HepG2 (cell line): ENCODE measurements around the gene CDC42BPG. TPM values are rescaled to one million over a fixed set of nuclear protein-coding genes. Genes with fewer than 3 reads are reported as not detected.
A peak's percentile ranks its signal among the peaks of the same experiment; 100 is the strongest.

Experiments used
- ATM ChIP-seq: fragments of 450-650 bp; IDR thresholded peaks from 2 replicates; pipeline ENCODE4 v1.7.1; 2017; ENCODE audit warnings: mild to moderate bottlenecking, borderline replicate concordance
- CTCF ChIP-seq: sonication (generic); formaldehyde crosslinking; IDR thresholded peaks from 2 replicates; pipeline ENCODE4 v1.5.0; 2020; ENCODE audit warnings: mild to moderate bottlenecking, missing genetic modification reagents, moderate library complexity
- EEA1 ChIP-seq: sonication (generic); formaldehyde crosslinking; IDR thresholded peaks from 2 replicates; pipeline ENCODE4 v1.5.1; 2020; ENCODE audit warnings: mild to moderate bottlenecking, missing genetic modification reagents, borderline replicate concordance
- FOXJ3 ChIP-seq: sonication (generic); formaldehyde crosslinking; IDR thresholded peaks from 2 replicates; pipeline ENCODE4 v1.4.0; 2020; ENCODE audit warnings: missing genetic modification reagents, mild to moderate bottlenecking, borderline replicate concordance
- HNF4G ChIP-seq, 2 experiments: sonication (generic) in 1 of 2; formaldehyde crosslinking in 1 of 2; IDR thresholded peaks; 2 replicates each; pipeline versions ENCODE4 v1.4.0 to v1.6.1; 2011 to 2020; ENCODE audit warnings: borderline replicate concordance in 2 of 2, low read depth in 2 of 2, mild to moderate bottlenecking in 2 of 2, low read length in 1 of 2, missing genetic modification reagents in 1 of 2, moderate library complexity in 1 of 2
- KDM4B ChIP-seq: sonication (generic); formaldehyde crosslinking; IDR thresholded peaks from 2 replicates; pipeline ENCODE4 v1.4.0; 2020; ENCODE audit warnings: missing genetic modification reagents
- MAX ChIP-seq: IDR thresholded peaks from 2 replicates; pipeline ENCODE4 v1.6.1; 2012; ENCODE audit warnings: inconsistent platforms
- MEF2D ChIP-seq: sonication (generic); formaldehyde crosslinking; IDR thresholded peaks from 2 replicates; pipeline ENCODE4 v1.5.1; 2020; ENCODE audit warnings: mild to moderate bottlenecking, missing genetic modification reagents
- MEIS2 ChIP-seq: sonication (generic); formaldehyde crosslinking; IDR thresholded peaks from 2 replicates; pipeline ENCODE4 v1.9.0; 2021; ENCODE audit warnings: mild to moderate bottlenecking, missing genetic modification reagents
- NCOA2 ChIP-seq: sonication (generic); formaldehyde crosslinking; IDR thresholded peaks from 2 replicates; pipeline ENCODE4 v1.8.0; 2022; ENCODE audit warnings: inconsistent platforms
- NFE2 ChIP-seq: sonication (generic); formaldehyde crosslinking; IDR thresholded peaks from 2 replicates; pipeline ENCODE4 v1.4.0; 2020; ENCODE audit warnings: missing genetic modification reagents
- PCBP2 ChIP-seq: fragments of 200-400 bp; formaldehyde crosslinking; optimal IDR thresholded peaks from 2 replicates; pipeline ENCODE3; 2018; ENCODE audit warnings: low read length, low read depth; ENCODE audit not compliant: poor library complexity, severe bottlenecking
- PHF21A ChIP-seq: sonication (generic); formaldehyde crosslinking; IDR thresholded peaks from 2 replicates; pipeline ENCODE4 v1.5.0; 2020; ENCODE audit warnings: mild to moderate bottlenecking, missing genetic modification reagents
- RBAK ChIP-seq: sonication (generic); formaldehyde crosslinking; IDR thresholded peaks from 2 replicates; pipeline ENCODE4 v1.5.1; 2020; ENCODE audit warnings: mild to moderate bottlenecking, missing genetic modification reagents
- RBFOX2 ChIP-seq: fragments of 200-400 bp; formaldehyde crosslinking; IDR thresholded peaks from 2 replicates; pipeline ENCODE4 v1.6.1; 2017; ENCODE audit warnings: low read depth, mild to moderate bottlenecking, low read length
- RCOR2 ChIP-seq: IDR thresholded peaks from 2 replicates; pipeline ENCODE4 v1.6.1; 2016; ENCODE audit warnings: missing biosample characterization, missing genetic modification reagents
- SMARCC2 ChIP-seq: fragments of 450-650 bp; IDR thresholded peaks from 2 replicates; pipeline ENCODE4 v1.6.1; 2017; ENCODE audit warnings: antibody characterized with exemption, mild to moderate bottlenecking
- SRY ChIP-seq: sonication (generic); formaldehyde crosslinking; IDR thresholded peaks from 2 replicates; pipeline ENCODE4 v1.8.0; 2022; ENCODE audit warnings: mild to moderate bottlenecking, missing genetic modification reagents
- ZEB1 ChIP-seq: IDR thresholded peaks from 2 replicates; pipeline ENCODE4 v1.6.1; 2012; ENCODE audit warnings: mild to moderate bottlenecking, low read depth, inconsistent platforms; ENCODE audit not compliant: insufficient replicate concordance
- ZFP36 ChIP-seq: fragments of 150-350 bp; IDR thresholded peaks from 2 replicates; pipeline ENCODE4 v1.6.1; 2018; ENCODE audit warnings: borderline replicate concordance, low read length, low read depth; ENCODE audit not compliant: partially characterized antibody
- ZNF18 ChIP-seq: sonication (generic); formaldehyde crosslinking; IDR thresholded peaks from 2 replicates; pipeline ENCODE4 v1.8.0; 2022; ENCODE audit warnings: mild to moderate bottlenecking, missing genetic modification reagents; ENCODE audit not compliant: insufficient replicate concordance
- ZNF224 ChIP-seq: sonication (generic); formaldehyde crosslinking; IDR thresholded peaks from 2 replicates; pipeline ENCODE4 v1.5.0; 2020; ENCODE audit warnings: mild to moderate bottlenecking, missing genetic modification reagents
- ZNF34 ChIP-seq: sonication (generic); formaldehyde crosslinking; IDR thresholded peaks from 2 replicates; pipeline ENCODE4 v1.4.0; 2020; ENCODE audit warnings: mild to moderate bottlenecking, missing genetic modification reagents, borderline replicate concordance
- ZNF382 ChIP-seq: sonication (generic); formaldehyde crosslinking; IDR thresholded peaks from 2 replicates; pipeline ENCODE4 v1.5.0; 2020; ENCODE audit warnings: missing genetic modification reagents, mild to moderate bottlenecking, borderline replicate concordance
- ZNF768 ChIP-seq: sonication (generic); formaldehyde crosslinking; IDR thresholded peaks from 2 replicates; pipeline ENCODE4 v1.4.0; 2020; ENCODE audit warnings: missing genetic modification reagents
- ZNF781 ChIP-seq: sonication (generic); formaldehyde crosslinking; IDR thresholded peaks from 2 replicates; pipeline ENCODE4 v1.5.1; 2020; ENCODE audit warnings: borderline replicate concordance, mild to moderate bottlenecking, missing genetic modification reagents; ENCODE audit errors: not compliant biosample characterization
- ZNF782 ChIP-seq: sonication (generic); formaldehyde crosslinking; IDR thresholded peaks from 2 replicates; pipeline ENCODE4 v1.4.0; 2020; ENCODE audit warnings: missing genetic modification reagents, mild to moderate bottlenecking, borderline replicate concordance
- ZNF788 ChIP-seq: sonication (generic); formaldehyde crosslinking; IDR thresholded peaks from 2 replicates; pipeline ENCODE4 v1.5.0; 2020; ENCODE audit warnings: mild to moderate bottlenecking, missing genetic modification reagents, borderline replicate concordance
- ZNF850 ChIP-seq: sonication (generic); formaldehyde crosslinking; conservative IDR thresholded peaks from 2 replicates; pipeline ENCODE4 v1.9.0; 2021; ENCODE audit warnings: mild to moderate bottlenecking, missing genetic modification reagents
- polyA plus RNA-seq, 8 experiments: library from polyadenylated mRNA; depleted of rRNA in 3 of 8; stranded (reverse) in 7 of 8; unstranded in 1 of 8; fragments of >200 nt; fragmentation: Illumina TruSeq in 4 of 8; extraction: Trizol in 4 of 8; gene quantifications; 2 replicates each; pipeline versions ENCODE4 v1.2.1 to v1.2.3, GENCODE V29; 2011 to 2016; ENCODE audit warnings: low read depth in 4 of 8, missing spikeins in 1 of 8, mixed read lengths in 1 of 8; ENCODE audit not compliant: insufficient read depth in 1 of 8
- total RNA-seq, 5 experiments: library from RNA; depleted of rRNA; stranded (reverse); fragments of >200 nt; fragmentation: Illumina TruSeq; extraction: Trizol; gene quantifications; 2 replicates each; pipeline ENCODE4 v1.2.3, GENCODE V29; 2016; ENCODE audit warnings: low read depth in 1 of 5

Gene CDC42BPG
- total and polyA plus RNA-seq, 2 of the 13 experiments (the other 11 are each of a cell fraction or from before 2014, with no cell fraction given): 0.55 to 1.4 TPM

GRCh38 chr11:64892411-64892831 lies 48.0 kb upstream of the CDC42BPG start (continued):
- TF ChIP-seq CTCF (CRISPR knock-in tag) (no peak), RCOR2 (CRISPR knock-in tag) (peak; percentile 31; the same call in 1 of the 2 replicates), ATM (no peak), RBFOX2 (no peak), ZNF18 (peak; percentile 46), SMARCC2 (no peak), ZNF781 (CRISPR knock-in tag) (peak; percentile 9), ZNF382 (CRISPR knock-in tag) (no peak), EEA1 (CRISPR knock-in tag) (no peak; the same call in 1 of the 2 replicates), MAX (no peak), RBAK (CRISPR knock-in tag) (no peak), SRY (no peak), NFE2 (no peak), ZNF224 (CRISPR knock-in tag) (no peak), ZEB1 (no peak), PHF21A (CRISPR knock-in tag) (no peak), ZNF782 (CRISPR knock-in tag) (peak; percentile 12; the same call in 1 of the 2 replicates), ZFP36 (no peak), KDM4B (CRISPR knock-in tag) (no peak), ZNF788 (CRISPR knock-in tag) (0 out of 2 replicates have a peak, but pooled peaks have one; percentile 19), ZNF768 (CRISPR knock-in tag) (peak; percentile 99), MEF2D (CRISPR knock-in tag) (no peak), ZNF34 (CRISPR knock-in tag) (0 out of 2 replicates have a peak, but pooled peaks have one; percentile 3), MEIS2 (CRISPR knock-in tag) (0 out of 2 replicates have a peak, but pooled peaks have one; percentile 40), HNF4G (IDR thresholded peaks at IDR 0.05; ENCODE audit: borderline replicate concordance, low read depth, low read length) (no peak), HNF4G (CRISPR knock-in tag; IDR thresholded peaks at IDR 0.05; ENCODE audit: borderline replicate concordance, low read depth) (no peak), NCOA2 (CRISPR knock-in tag) (no peak), FOXJ3 (CRISPR knock-in tag) (no peak), PCBP2 (no peak), ZNF850 (no peak)
